Hepatocyte (in vitro differentiated cells): ENCODE results near the gene PAIP2B.

Source experiments
- EZH2 ChIP-seq: fragments of 200-600 bp; sonication (generic); IDR thresholded peaks from 2 replicates; pipeline ENCODE4 v1.6.1; 2016; ENCODE audit warnings: antibody characterized with exemption, mild to moderate bottlenecking, borderline replicate concordance
- EZH2phosphoT487 ChIP-seq: fragments of 200-600 bp; sonication (generic); IDR thresholded peaks from one replicate; pipeline ENCODE4 v1.6.1; 2018; ENCODE audit warnings: antibody characterized with exemption, mild to moderate bottlenecking, low read depth, moderate library complexity; ENCODE audit not compliant: unreplicated experiment, severe bottlenecking
- TF ChIP-seq, protein P1 (sequence below): fragments of 200-600 bp; sonication (generic); IDR thresholded peaks from 2 replicates; pipeline ENCODE4 v1.5.1; 2016; ENCODE audit warnings: antibody characterized with exemption, mild to moderate bottlenecking; ENCODE audit not compliant: poor library complexity

DNA sequence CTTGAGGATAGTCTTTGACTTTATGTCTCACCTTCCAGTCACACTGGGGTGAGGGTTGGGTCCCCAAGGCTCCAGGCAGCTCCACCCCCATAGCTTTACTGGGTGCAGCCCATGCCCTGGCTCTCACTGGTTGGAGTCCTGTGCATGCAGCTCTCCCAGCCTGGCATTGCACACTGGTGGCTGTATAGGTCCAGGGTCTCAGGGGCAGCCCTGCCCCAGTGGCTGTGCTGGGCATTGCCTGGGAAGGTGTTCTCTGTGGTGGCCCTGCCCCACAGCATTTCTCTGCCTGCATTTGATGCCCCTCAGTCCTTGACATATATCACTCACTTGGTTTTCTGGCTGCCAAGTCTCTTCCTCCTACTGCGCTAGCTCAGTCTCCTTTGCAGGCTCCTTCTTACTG, 75.3 kb downstream of the PAIP2B start:
- TF ChIP-seq, protein P1, sequence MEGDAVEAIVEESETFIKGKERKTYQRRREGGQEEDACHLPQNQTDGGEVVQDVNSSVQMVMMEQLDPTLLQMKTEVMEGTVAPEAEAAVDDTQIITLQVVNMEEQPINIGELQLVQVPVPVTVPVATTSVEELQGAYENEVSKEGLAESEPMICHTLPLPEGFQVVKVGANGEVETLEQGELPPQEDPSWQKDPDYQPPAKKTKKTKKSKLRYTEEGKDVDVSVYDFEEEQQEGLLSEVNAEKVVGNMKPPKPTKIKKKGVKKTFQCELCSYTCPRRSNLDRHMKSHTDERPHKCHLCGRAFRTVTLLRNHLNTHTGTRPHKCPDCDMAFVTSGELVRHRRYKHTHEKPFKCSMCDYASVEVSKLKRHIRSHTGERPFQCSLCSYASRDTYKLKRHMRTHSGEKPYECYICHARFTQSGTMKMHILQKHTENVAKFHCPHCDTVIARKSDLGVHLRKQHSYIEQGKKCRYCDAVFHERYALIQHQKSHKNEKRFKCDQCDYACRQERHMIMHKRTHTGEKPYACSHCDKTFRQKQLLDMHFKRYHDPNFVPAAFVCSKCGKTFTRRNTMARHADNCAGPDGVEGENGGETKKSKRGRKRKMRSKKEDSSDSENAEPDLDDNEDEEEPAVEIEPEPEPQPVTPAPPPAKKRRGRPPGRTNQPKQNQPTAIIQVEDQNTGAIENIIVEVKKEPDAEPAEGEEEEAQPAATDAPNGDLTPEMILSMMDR: no peak
- TF ChIP-seq EZH2phosphoT487: no peak
- TF ChIP-seq EZH2: no peak
